Left ventricle myocardium inferior (tissue), 1 donor: ENCODE measurements around the gene RBCK1. TPM values are rescaled to one million over a fixed set of nuclear protein-coding genes. Genes with fewer than 3 reads are reported as not detected.

Experiments
- DNase-seq: peaks from one replicate; pipeline ENCODE4 v3.0.0-alpha.2; 2020
- H3K27ac ChIP-seq: fragments of 200-600 bp; replicated peaks from 2 replicates; pipeline ENCODE4 v1.8.0; 2021
- H3K27me3 ChIP-seq: fragments of 200-600 bp; 2 replicates; pipeline ENCODE4 v1.8.0; 2021; ENCODE audit warnings: low read depth
- H3K36me3 ChIP-seq: fragments of 200-600 bp; 2 replicates; pipeline ENCODE4 v1.8.0; 2021
- H3K4me1 ChIP-seq: fragments of 200-600 bp; 2 replicates; pipeline ENCODE4 v1.8.0; 2021
- H3K4me3 ChIP-seq: fragments of 200-600 bp; 2 replicates; pipeline ENCODE4 v1.8.0; 2021; ENCODE audit warnings: mild to moderate bottlenecking, moderate library complexity
- H3K9me3 ChIP-seq: fragments of 200-600 bp; replicated peaks from 2 replicates; pipeline ENCODE4 v1.8.0; 2021
- CTCF ChIP-seq: fragments of 200-600 bp; IDR thresholded peaks from 2 replicates; pipeline ENCODE4 v1.8.0; 2021; ENCODE audit warnings: antibody characterized with exemption, mild to moderate bottlenecking, borderline replicate concordance
- intact Hi-C: fragments of 100-400 bp; cut with micrococcal nuclease; formaldehyde crosslinking; loops from one replicate; pipeline ENCODE4 v1.11.0; 2022
- total RNA-seq: library from RNA; stranded (reverse); fragmentation: NEBNext Ultra II Directional; extraction: Animal tissue kit (Norgen Biotek cat#: 25700); gene quantifications from one replicate; pipeline ENCODE4 v1.2.1, GENCODE V29; 2021
- donor health status: DM: no; HTN: yes; CAD: no; lungs with severe emphysema.

Gene RBCK1
- total RNA-seq, 1 donor from 2014 or later = 49.7 TPM

GRCh38 chr20:428658-429200 lies 20.6 kb downstream of the RBCK1 start:
- Histone ChIP-seq H3K27ac (no peak overlapping the region), H3K27me3 (no peaks in the 10 kb centered on the region), H3K4me1 (peaks cover 24% of the 10 kb centered on the region), H3K9me3 (no peaks in the 10 kb centered on the region), H3K4me3 (no peak overlapping the region), H3K36me3 (peaks cover 69% of the 10 kb centered on the region)
- no peak for TF ChIP-seq CTCF
- intact Hi-C loops = no loop called here
- no peak for DNase-seq

GRCh38 chr20:430091-430999 lies 22.2 kb downstream of the RBCK1 start:
- no peak overlapping the region for H3K4me3 ChIP-seq
- DNase-seq = no peak
- TF ChIP-seq CTCF = no peak
- intact Hi-C loops = no loop called here
- H3K27me3 ChIP-seq = no peaks in the 10 kb centered on the region
- H3K36me3 ChIP-seq = peaks cover 70% of the 10 kb centered on the region
- no peak overlapping the region for H3K27ac ChIP-seq
- H3K9me3 ChIP-seq = no peaks in the 10 kb centered on the region
- peaks cover 24% of the 10 kb centered on the region for H3K4me1 ChIP-seq

- Histone ChIP-seq H3K36me3 (peaks cover 76% of the 10 kb centered on the region), H3K9me3 (no peaks in the 10 kb centered on the region), H3K4me3 (no peak overlapping the region), H3K27me3 (no peaks in the 10 kb centered on the region), H3K27ac (no peak overlapping the region), H3K4me1 (peaks cover 24% of the 10 kb centered on the region)
- TF ChIP-seq CTCF = peak; percentile 59
- intact Hi-C loops = no loop called here
- DNase-seq = peak; percentile 50
These were observed 23.2 kb downstream of the RBCK1 start for GRCh38 chr20:431012-431904.

- no peaks in the 10 kb centered on the region for H3K9me3 ChIP-seq
- intact Hi-C loops = no loop called here
- H3K4me3 ChIP-seq = no peak overlapping the region
- no peak for TF ChIP-seq CTCF
- H3K27ac ChIP-seq = no peak overlapping the region
- peaks cover 76% of the 10 kb centered on the region for H3K36me3 ChIP-seq
- no peaks in the 10 kb centered on the region for H3K27me3 ChIP-seq
- no peak for DNase-seq
- peaks cover 24% of the 10 kb centered on the region for H3K4me1 ChIP-seq
These were observed 24.1 kb downstream of the RBCK1 start for GRCh38 chr20:432208-432607.

GRCh38 chr20:432677-433299 lies 24.7 kb downstream of the RBCK1 start:
- H3K4me3 ChIP-seq = no peak overlapping the region
- H3K9me3 ChIP-seq = no peaks in the 10 kb centered on the region
- peaks cover 27% of the 10 kb centered on the region for H3K4me1 ChIP-seq
- peaks cover 76% of the 10 kb centered on the region for H3K36me3 ChIP-seq
- DNase-seq = no peak
- TF ChIP-seq CTCF = no peak
- H3K27ac ChIP-seq = peak overlapping the region; percentile 33
- H3K27me3 ChIP-seq = no peaks in the 10 kb centered on the region
- intact Hi-C loops = no loop called here
